Cortex of kidney (tissue), 1 donor: ENCODE results near the gene APLNR.

ENCODE experiments used
- DNase-seq: peaks from one replicate; lab custom pipeline; 2025; lab: John Stamatoyannopoulos, UW

Gene APLNR

GRCh38 chr11:57217053-57217452 lies 20.0 kb downstream of the APLNR start:
- no peak for DNase-seq

- no peak for DNase-seq
These were observed 20.6 kb downstream of the APLNR start for GRCh38 chr11:57216463-57216862.

GRCh38 chr11:57214494-57214893 lies 22.6 kb downstream of the APLNR start:
- DNase-seq: no peak

- no peak for DNase-seq
These were observed 23.0 kb downstream of the APLNR start for GRCh38 chr11:57214098-57214417.

- DNase-seq: no peak
These were observed 23.5 kb downstream of the APLNR start for GRCh38 chr11:57213342-57214097.

- no peak for DNase-seq
These were observed 26.3 kb downstream of the APLNR start for GRCh38 chr11:57210781-57211180.

- DNase-seq: no peak
These were observed 29.9 kb downstream of the APLNR start for GRCh38 chr11:57207168-57207567.

- DNase-seq: no peak
These were observed 31.9 kb downstream of the APLNR start for GRCh38 chr11:57205041-57205641.

GRCh38 chr11:57203882-57204480 lies 33.1 kb downstream of the APLNR start:
- no peak for DNase-seq

- no peak for DNase-seq
These were observed 33.7 kb downstream of the APLNR start for GRCh38 chr11:57203359-57203758.

- DNase-seq: no peak
These were observed 34.8 kb downstream of the APLNR start for GRCh38 chr11:57202281-57202680.

- DNase-seq: no peak
These were observed 36.1 kb downstream of the APLNR start for GRCh38 chr11:57200917-57201316.

- no peak for DNase-seq
These were observed 37.7 kb downstream of the APLNR start for GRCh38 chr11:57199330-57199729.

- no peak for DNase-seq
These were observed 39.3 kb downstream of the APLNR start for GRCh38 chr11:57197762-57198161.

- no peak for DNase-seq
These were observed 40.5 kb downstream of the APLNR start for GRCh38 chr11:57196596-57196995.

- no peak for DNase-seq
These were observed 44.7 kb downstream of the APLNR start for GRCh38 chr11:57192316-57192715.

GRCh38 chr11:57191311-57192219 lies 45.5 kb downstream of the APLNR start:
- DNase-seq: no peak

GRCh38 chr11:57190548-57190947 lies 46.5 kb downstream of the APLNR start:
- no peak for DNase-seq
